GM13977 (cell line): ENCODE measurements around the gene DLL1.

Source experiments
- DNase-seq: peaks from one replicate; pipeline ENCODE4 v3.0.0; 2012; ENCODE audit warnings: low spot score
- CTCF ChIP-seq: IDR thresholded peaks from 2 replicates; pipeline ENCODE4 v1.5.1; 2012; ENCODE audit warnings: mild to moderate bottlenecking, control low read depth; ENCODE audit not compliant: insufficient read depth; ENCODE audit errors: extremely low read depth, missing control alignments
- in situ Hi-C: fragments of 300-500 bp; cut with MboI; formaldehyde crosslinking; loops from one replicate; pipeline ENCODE4 v1.12.0; 2022; ENCODE audit warnings: low sequenced_read_pairs, low pct_unique_long_range_greater_than_20kb, mixed read lengths, inconsistent platforms; ENCODE audit not compliant: unreplicated experiment

The DLL1 gene

GRCh38 chr6:170295510-170296422 is 4.9 kb upstream of the DLL1 start:
- in situ Hi-C loops: no loop called here
- no peak for TF ChIP-seq CTCF
- peak; percentile 75 for DNase-seq

GRCh38 chr6:170294813-170295509 is 4.1 kb upstream of the DLL1 start:
- in situ Hi-C loops: no loop called here
- DNase-seq: no peak
- no peak for TF ChIP-seq CTCF

- no peak for DNase-seq
- TF ChIP-seq CTCF: no peak
- in situ Hi-C loops: no loop called here
Observed at GRCh38 chr6:170294298-170294730, 3.4 kb upstream of the DLL1 start.

GRCh38 chr6:170293341-170294231 is 2.7 kb upstream of the DLL1 start:
- peak; percentile 47 for DNase-seq

GRCh38 chr6:170292407-170293158 is 1.7 kb upstream of the DLL1 start:
- in situ Hi-C loops: no loop called here

More at GRCh38 chr6:170293341-170294231, 2.7 kb upstream of the DLL1 start:
- in situ Hi-C loops: no loop called here
- TF ChIP-seq CTCF: no peak

More at GRCh38 chr6:170292407-170293158, 1.7 kb upstream of the DLL1 start:
- DNase-seq: no peak
- TF ChIP-seq CTCF: no peak
